Skin of body (tissue), 2 donors: ENCODE results near the gene MYBL2. TPM values are rescaled to one million over a fixed set of nuclear protein-coding genes. Genes with fewer than 3 reads are reported as not detected.
"Not testable (repeated sequence)": the region's sequence is repeated elsewhere in the genome, so short reads cannot be mapped to it uniquely, and the experiment has no call there.

Experiments
- DNase-seq: peaks from one replicate; lab custom pipeline; 2025; lab: John Stamatoyannopoulos, UW
- total RNA-seq: library from RNA; depleted of rRNA; stranded (reverse); fragments of >200 nt; gene quantifications from one replicate; pipeline ENCODE4 v1.2.3, GENCODE V29; 2014

Gene MYBL2
- total RNA-seq, 1 donor from 2014 or later, result 4.2 TPM

DNA sequence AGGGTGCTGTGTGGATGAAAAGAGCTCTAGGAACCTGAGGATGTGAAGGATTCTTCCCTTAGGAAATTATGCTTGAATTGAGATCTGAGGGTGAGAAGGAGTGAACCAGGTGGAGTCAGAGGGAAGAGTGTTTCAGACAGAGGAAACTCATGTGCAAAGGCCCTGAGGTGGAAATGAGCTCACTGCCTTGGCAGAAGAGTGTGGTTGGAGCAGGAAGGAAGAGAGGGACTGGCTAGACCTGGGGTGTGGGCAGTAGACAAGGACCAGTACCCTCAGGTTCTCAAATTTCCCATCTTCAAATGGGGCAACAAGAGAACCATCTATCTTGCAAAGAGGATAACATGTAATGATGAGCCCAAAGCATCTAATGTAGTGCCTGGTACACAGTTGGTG lies 83.9 kb downstream of the MYBL2 start:
- DNase-seq, result no peak

DNA sequence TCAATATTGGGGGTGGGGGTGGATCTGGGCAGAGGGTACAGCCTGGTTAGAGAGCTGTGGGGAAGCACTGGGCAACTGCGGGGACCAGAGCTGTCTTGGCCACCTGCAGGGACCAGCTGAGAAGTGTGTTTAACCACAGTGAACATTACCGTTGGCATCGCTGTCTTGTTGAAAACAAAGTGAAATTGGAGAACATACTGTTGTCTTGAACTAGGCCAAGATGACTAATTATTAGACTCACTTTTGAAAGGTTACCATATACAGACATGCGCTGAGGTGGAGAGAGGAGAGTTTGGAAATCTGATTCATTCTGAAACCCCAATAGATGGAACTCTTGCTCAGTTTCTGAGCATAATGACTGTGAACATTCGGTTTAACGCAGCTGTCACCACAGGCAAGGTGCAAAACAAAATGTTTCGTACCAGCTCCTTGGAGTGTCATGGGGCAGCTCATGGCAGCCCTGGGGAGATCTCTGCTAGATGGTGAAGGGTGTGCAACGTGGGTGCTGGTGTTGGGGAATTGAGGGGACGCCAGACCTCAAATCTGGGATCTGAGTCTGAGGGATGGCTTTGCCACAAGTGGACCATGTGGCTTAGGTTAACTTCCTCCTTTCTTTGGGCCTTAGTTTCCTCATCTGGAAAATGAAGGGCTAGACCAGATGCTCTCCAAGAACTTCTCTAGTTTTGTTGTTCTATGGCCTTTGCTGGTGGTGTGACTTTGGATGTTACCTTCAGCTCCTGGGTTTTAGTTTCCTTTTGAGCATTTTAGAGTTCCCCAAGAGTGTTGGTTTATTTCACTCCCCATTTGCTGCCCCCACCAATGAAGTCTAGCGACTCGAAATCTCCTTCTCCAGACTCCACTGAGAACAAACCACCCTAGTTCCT lies 84.5 kb downstream of the MYBL2 start:
- DNase-seq, result no peak

DNA sequence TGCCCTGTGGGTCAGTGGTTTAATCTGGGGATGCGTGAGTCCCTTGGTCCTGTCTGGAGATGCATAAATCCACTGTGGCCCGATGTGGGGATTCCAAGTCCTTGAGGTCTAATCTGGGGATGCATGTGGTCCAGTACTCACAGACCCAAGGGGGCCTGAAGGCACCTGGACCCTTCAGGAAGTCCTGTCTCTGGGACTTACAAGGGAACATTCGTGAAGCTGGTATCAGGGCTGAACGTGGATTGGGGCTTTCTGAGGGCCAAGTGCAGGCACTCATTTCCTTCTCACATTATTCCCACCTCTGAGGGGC lies 85.1 kb downstream of the MYBL2 start:
- DNase-seq, result no peak

DNA sequence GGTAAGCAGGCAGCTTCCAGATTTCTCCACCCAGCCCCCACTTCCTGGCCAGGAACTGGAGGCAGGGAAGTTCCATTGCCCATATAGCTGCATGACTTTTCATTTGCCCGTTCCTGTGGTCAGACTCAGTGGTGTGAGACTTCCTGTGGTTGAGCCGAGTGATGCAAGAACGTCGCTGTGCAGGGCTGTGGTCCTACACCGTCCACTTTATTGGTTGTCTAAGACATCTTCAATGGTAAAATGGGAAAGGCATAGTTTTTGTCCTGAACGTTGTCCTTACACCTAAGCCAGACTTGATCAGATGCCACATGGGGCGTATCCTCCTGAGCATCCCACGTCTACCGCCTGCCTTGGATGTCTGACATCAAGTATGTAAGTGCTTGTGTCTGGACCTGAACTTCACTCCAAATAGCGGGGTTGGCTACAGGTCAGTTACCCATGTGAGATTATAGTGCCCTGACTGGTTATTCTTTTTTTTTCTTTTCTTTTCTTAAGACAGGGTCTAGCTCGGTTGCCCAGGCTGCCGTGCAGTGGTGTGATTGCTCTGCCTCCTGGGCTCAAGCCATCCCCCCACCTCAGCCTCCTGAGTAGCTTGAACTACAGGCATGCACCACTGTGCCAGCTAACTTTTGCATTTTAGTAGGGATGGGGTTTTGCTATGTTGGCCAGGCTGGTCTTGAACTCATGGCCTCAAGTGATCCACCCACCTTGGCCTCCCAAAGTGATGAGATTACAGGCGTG lies 85.8 kb downstream of the MYBL2 start:
- no peak for DNase-seq

GRCh38 chr20:43755390-43755789 lies 88.5 kb downstream of the MYBL2 start:
- DNase-seq, result no peak

- no peak for DNase-seq
Measured at GRCh38 chr20:43755851-43756250, 88.9 kb downstream of the MYBL2 start.

DNA sequence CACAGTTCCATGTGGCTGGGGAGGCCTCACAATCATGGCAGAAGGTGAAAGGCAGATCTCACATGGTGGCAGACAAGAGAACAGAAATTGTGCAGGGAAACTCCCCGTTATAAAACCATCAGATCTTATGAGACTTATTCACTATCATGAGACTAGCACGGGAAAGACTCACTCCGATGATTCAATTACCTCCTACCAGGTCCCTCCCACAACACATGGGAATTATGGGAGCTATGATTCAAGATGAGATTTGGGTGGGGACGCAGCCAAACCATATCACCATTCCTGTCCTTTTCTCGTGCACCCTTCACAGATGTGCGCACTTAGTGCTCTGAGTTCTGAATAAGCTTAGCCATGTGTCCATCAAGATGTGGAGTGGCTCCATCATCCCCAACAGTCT lies 91.0 kb downstream of the MYBL2 start:
- DNase-seq, result not testable (repeated sequence)

DNA sequence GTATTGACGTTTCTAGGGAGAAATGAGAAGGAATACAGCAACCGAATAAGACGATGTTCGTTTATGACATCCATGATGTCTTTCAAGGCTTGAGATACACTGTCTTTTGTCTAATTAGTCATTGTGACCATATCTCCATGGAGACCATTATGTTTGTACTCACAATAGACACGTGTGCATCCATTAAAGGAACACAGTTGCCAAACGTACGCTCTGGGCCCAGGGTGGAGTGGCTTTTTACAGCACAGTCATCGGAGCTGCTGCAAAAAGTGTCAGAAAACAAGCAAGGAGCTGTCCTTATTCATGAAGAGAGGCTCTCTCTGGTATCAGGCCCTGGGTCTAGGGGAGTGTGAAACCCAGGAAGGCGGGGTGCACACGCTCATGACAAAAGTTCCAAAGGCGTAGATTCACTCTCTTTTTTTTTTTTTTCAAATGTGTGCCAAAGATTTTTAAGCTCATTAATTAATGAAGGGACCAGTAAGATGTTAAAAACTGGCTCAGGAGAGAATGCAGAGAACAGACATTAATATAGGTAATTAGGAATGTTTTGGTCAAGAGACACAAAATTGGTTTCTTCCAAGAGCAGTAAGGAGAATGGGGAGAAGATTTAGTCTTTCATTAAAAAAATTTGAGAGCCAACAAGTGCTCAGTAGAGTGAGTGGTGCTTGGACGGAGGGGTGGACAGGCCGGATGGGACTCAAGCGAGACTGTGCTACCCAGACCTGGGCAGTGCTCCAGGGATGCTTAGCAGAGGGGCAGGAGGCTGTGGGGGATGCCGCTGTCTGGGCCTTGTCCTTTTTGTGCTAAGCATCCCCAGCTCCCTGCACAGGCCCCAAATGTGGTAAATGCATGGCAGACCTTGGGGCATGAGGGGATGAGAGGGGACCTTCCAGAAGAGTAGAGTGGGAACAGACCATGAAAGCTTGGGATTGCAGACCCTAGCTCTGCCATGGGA lies 94.7 kb downstream of the MYBL2 start:
- DNase-seq, result no peak

DNA sequence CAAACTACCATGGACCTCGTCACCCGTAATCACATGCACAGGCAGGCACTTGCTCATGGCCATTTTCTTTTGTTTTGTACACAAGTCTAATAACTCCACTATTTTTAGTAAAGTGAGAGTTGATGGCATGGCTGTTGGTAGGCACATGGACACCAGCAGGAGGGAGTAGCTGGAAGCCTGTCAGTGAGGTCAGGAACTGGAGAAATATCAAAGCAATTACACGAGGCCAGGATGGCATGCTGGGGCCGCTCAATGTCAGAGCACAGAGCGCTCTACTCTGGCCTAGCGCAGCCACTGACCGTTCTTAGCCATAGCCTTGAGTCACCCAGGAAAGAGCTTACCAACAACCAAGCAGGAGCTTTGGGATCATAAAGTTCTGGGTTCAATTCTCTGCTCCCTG lies 96.0 kb downstream of the MYBL2 start:
- DNase-seq, result no peak

DNA sequence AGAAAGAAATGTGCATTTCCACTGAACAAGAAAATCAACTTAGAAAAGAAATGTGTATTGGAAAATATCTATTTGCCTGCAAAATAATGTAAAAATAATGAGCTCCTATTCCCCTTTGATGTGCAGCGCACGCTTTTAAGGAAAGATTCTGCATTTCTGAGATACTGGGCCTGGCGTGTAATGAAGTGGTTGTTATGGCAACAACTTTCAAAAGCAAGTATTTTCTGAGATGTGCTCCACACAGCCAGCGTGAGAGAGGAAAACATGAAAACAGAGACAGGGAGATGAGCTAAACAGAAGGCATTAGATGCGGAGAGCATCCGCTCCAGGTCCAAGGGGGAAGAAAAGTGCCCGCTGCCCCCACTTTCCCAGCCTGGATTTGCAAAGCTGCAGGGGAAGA lies 99.0 kb downstream of the MYBL2 start:
- no peak for DNase-seq

Other genes starting within 250 kb of the MYBL2 start
- gene SRSF6, start 209.2 kb upstream of the MYBL2 start, total RNA-seq, result 63.6 TPM
- gene L3MBTL1, start 159.4 kb upstream of the MYBL2 start, total RNA-seq, result 10.1 TPM
- gene SGK2, start 108.1 kb upstream of the MYBL2 start, total RNA-seq, result 8.3 TPM
- 37.3 TPM for gene IFT52, start 76.2 kb upstream of the MYBL2 start, total RNA-seq
- not detected for gene GTSF1L, start 59.9 kb downstream of the MYBL2 start, total RNA-seq
- 0.89 TPM for gene TOX2, start 247.7 kb downstream of the MYBL2 start, total RNA-seq